ENCODE measurements around the gene IPCEF1. TPM values are rescaled to one million over a fixed set of nuclear protein-coding genes. Genes with fewer than 3 reads are reported as not detected.

IPCEF1 gene
- total and polyA plus RNA-seq, 5 donors, result 0.07 to 1.8 (median 1.1) TPM

DNA sequence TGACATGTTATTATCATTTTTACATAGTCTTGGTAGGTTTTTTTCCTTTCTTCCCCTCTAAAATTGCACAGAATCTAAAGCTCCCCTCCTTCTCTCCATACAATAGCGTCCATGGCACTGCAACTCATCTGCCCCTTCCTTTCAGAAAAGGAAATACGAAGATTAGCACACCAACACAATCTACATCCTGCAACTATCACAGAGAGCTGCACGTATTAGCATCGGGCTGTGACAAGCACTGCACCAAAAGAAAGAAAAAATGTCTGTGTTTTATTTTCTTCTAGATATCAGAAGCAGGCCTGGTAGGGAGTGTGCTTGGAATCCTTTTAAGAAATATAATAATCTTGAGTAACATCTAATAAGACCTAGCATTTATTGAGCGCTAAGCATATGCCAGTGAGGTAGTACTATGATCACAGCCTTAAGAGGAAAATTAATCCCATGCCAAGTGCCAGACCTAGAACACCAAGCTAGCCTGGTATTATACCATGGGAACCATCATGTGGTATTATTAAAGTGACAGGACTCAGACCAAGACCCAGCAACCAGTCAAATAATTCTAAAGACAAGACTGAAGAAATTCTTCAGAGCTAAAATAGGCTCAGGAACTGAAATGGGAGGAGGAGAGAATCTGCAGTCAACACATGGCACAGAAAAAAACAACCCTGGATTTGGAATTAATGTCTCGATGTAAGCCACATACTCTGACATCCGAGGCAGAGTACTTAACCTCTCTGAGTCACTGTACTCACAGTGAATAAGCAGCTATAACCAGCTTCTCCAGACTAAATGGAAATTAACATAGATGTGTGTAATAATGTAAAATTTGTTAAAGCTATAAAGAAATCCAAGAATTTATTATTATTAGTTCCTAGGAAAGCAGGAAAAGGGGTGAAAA is 124.3 kb downstream of the IPCEF1 start:
- Histone ChIP-seq H3K4me1 (ENCODE audit: control insufficient read depth, insufficient read depth, low read length) (no peaks in the 10 kb centered on the region), H3K4me3 (ENCODE audit: low read length) (no peak overlapping the region), H3K27me3 (ENCODE audit: control insufficient read depth, insufficient read depth) (no peaks in the 10 kb centered on the region), H3K9me3 (ENCODE audit: control insufficient read depth, low read length) (no peaks in the 10 kb centered on the region), H3K27ac (ENCODE audit: low read length) (no peak overlapping the region)
- DNase-seq (no peak), ATAC-seq (no peak)
- intact Hi-C loops (cut with DNase I), result no loop called here
- 58% methylated on average over 7 of the region's 7 CpGs for WGBS

DNA sequence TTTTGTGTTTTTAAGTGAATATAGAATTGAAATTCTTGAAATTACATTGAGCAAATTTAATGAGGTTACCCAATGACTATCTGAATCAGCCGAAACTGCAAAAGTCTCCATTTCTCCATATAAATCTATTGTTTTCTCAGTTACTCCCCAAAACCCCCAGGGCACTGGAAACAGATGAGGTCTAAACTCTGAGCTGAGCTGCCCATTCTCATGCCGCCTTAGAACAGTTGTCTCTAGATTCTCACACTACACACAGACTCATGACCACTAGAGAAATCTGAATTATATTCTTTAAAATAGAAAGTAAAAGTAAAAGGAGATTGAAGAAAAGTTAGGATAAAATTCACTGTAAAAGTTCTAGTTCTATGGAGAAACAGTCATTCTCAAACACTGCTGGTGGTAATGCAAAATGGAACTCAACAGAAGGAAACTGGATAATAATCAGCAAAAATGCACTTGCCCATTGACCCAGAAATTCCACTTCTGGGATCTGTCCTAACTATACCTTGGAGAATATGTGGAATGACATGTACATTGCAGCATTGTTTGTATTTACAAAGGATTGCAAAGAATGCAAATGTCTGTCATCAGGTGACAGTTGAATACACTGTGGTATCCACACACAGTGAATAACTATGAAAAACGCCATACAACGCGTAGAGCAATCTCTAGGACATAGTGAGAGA is 125.5 kb downstream of the IPCEF1 start:
- Histone ChIP-seq H3K4me1 (ENCODE audit: control insufficient read depth, insufficient read depth, low read length) (no peaks in the 10 kb centered on the region), H3K27me3 (ENCODE audit: control insufficient read depth, insufficient read depth) (no peaks in the 10 kb centered on the region), H3K27ac (ENCODE audit: low read length) (no peak overlapping the region), H3K9me3 (ENCODE audit: control insufficient read depth, low read length) (no peaks in the 10 kb centered on the region), H3K4me3 (ENCODE audit: low read length) (no peak overlapping the region)
- WGBS, result 93% methylated on average over 5 of the region's 5 CpGs
- no peak for DNase-seq
- no peak for ATAC-seq
- intact Hi-C loops (cut with DNase I), result no loop called here

DNA sequence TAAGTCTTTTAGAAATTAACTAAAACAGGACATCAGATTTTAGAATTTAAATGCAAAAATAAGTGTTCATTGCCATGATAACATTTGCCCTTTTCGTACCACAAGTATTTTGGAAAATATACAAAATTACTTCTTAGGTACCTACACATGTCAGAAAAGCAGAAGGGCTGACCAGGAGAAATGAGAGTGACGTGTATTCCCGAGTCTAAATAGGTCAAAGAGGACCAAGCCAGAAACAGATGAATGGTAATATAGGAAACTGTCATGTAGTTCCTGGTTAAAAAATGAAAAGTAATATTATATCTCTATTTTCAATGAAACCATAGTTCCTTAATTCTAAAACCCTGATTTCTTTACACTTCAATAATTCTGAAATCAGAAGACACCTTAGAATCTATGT is 126.2 kb downstream of the IPCEF1 start:
- WGBS, result 87% methylated on average over 3 of the region's 3 CpGs
- Histone ChIP-seq H3K27me3 (ENCODE audit: control insufficient read depth, insufficient read depth) (no peaks in the 10 kb centered on the region), H3K27ac (ENCODE audit: low read length) (no peak overlapping the region), H3K4me1 (ENCODE audit: control insufficient read depth, insufficient read depth, low read length) (no peaks in the 10 kb centered on the region), H3K4me3 (ENCODE audit: low read length) (no peak overlapping the region), H3K9me3 (ENCODE audit: control insufficient read depth, low read length) (no peaks in the 10 kb centered on the region)
- intact Hi-C loops (cut with DNase I), result no loop called here
- DNase-seq (no peak), ATAC-seq (no peak)

DNA sequence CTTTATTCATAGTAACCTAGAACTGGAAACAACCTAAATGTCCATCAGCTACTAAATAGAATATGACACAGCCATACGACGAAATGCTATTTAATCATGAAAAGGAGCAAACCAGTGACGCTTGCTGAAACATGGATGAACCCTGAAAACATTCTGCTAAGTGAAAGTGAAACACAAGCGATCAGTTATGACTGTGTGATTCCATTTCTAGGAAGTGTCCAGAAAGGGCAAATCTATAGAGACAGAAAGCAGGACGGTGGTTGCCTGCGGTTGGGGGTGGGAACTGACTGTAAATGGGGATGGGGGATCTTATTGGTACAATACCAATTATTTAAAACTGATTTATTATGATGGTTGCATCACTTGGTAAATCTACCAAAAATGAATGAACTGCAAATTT is 126.8 kb downstream of the IPCEF1 start:
- H3K4me1 ChIP-seq (ENCODE audit: control insufficient read depth, insufficient read depth, low read length), result no peaks in the 10 kb centered on the region
- no peak overlapping the region for H3K4me3 ChIP-seq (ENCODE audit: low read length)
- intact Hi-C loops (cut with DNase I), result no loop called here
- no peak for ATAC-seq
- no peak overlapping the region for H3K27ac ChIP-seq (ENCODE audit: low read length)
- H3K9me3 ChIP-seq (ENCODE audit: control insufficient read depth, low read length), result no peaks in the 10 kb centered on the region
- no peaks in the 10 kb centered on the region for H3K27me3 ChIP-seq (ENCODE audit: control insufficient read depth, insufficient read depth)
- no peak for DNase-seq
- 80% methylated on average over 6 of the region's 6 CpGs for WGBS

DNA sequence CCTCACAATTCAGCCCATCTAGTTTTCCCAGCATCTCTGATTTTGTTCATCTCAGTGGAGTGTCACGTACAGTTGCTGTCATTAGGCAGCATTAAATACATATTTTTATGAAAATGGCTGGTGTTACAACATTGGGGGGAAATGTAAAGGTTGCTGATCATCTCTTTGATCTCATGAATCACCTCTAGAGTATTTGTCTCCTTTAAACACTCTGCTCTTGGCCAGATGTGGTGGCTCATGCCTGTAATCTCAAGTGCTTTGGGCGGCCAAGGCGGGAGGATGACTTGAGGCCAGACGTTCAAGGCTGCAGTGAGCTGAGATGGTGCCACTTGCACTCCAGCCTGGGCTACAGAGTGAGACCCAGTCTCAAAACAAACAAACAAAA is 128.1 kb downstream of the IPCEF1 start:
- no peak overlapping the region for H3K4me3 ChIP-seq (ENCODE audit: low read length)
- no peaks in the 10 kb centered on the region for H3K9me3 ChIP-seq (ENCODE audit: control insufficient read depth, low read length)
- DNase-seq, result no peak
- intact Hi-C loops (cut with DNase I), result no loop called here
- WGBS, result 82% methylated on average over 4 of the region's 4 CpGs
- no peaks in the 10 kb centered on the region for H3K4me1 ChIP-seq (ENCODE audit: control insufficient read depth, insufficient read depth, low read length)
- ATAC-seq, result no peak
- H3K27ac ChIP-seq (ENCODE audit: low read length), result no peak overlapping the region
- no peaks in the 10 kb centered on the region for H3K27me3 ChIP-seq (ENCODE audit: control insufficient read depth, insufficient read depth)

DNA sequence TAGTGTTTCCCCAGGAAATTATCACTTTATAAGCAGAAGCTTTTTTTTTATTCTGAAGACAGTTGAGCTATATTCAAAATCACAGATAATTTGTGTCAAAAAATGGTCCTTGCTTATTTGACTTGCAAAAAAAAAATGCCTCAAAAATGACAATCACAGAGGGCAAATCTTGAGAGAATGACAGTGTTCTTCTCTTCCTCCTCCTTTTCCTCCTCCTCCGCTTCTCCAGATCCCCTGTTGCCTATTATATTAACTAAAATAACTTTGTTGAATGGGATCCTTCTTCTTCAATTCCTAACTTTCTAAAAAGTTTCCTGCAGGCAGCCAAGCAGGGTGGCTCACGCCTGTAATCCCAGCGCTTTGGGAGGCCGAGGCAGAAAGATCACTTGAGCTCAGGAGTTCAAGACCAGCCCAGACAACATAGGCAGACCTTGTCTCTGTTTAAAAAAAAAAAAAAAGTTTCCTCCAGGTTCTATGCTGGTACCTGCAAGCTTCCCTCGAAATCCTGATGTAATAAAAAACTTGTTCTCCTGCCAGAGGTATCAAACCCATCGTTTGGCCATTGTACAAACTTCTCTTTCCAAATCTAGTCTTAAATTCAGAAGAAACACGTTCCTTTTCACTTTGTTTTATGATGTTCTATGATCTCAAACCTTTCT is 128.6 kb downstream of the IPCEF1 start:
- ATAC-seq (no peak), DNase-seq (no peak)
- Histone ChIP-seq H3K27ac (ENCODE audit: low read length) (no peak overlapping the region), H3K27me3 (ENCODE audit: control insufficient read depth, insufficient read depth) (no peaks in the 10 kb centered on the region), H3K4me3 (ENCODE audit: low read length) (no peak overlapping the region), H3K4me1 (ENCODE audit: control insufficient read depth, insufficient read depth, low read length) (no peaks in the 10 kb centered on the region), H3K9me3 (ENCODE audit: control insufficient read depth, low read length) (no peaks in the 10 kb centered on the region)
- intact Hi-C loops (cut with DNase I), result no loop called here
- 82% methylated on average over 7 of the region's 7 CpGs for WGBS

DNA sequence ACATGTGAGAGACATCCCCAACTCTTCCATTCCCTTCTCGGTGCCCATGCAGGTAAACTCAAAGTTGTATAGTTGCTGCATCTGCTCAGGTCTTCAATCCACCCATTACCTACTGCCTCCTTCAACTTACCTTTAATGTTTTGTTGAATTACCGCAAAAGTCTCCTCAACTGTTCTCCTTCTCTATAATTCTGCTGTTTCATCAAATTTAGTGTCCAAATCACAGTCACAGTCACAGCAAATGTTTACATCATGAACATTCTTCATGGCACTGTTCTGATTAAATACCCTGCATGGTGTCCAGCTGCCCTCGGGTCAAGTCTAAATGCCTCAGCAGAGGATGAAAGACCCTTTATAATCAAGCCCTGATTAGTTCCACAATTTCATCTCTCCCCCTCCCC is 130.1 kb downstream of the IPCEF1 start:
- DNase-seq (no peak), ATAC-seq (no peak)
- no peak overlapping the region for H3K4me3 ChIP-seq (ENCODE audit: low read length)
- H3K27ac ChIP-seq (ENCODE audit: low read length), result no peak overlapping the region
- WGBS, result 89% methylated on average over 3 of the region's 3 CpGs
- H3K4me1 ChIP-seq (ENCODE audit: control insufficient read depth, insufficient read depth, low read length), result no peaks in the 10 kb centered on the region
- H3K27me3 ChIP-seq (ENCODE audit: control insufficient read depth, insufficient read depth), result no peaks in the 10 kb centered on the region
- no peaks in the 10 kb centered on the region for H3K9me3 ChIP-seq (ENCODE audit: control insufficient read depth, low read length)
- intact Hi-C loops (cut with DNase I), result no loop called here

DNA sequence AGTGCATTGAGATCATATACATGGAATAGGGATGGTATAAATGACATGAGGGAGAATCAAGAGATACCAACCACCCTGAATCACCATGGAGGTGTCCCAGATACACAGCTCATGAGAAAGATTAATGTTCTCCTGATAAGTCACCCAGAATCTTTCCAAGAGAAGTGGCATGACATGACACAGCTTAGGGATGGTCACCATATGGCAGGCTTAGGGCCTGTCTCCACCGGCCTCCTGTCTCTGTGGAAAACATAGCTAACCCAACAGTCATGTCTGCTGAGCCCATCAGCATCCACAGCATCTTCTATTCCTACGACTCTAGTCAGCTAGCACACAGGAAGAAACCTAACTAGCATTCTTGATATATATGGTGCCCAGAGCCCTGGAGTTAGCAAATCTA is 133.3 kb downstream of the IPCEF1 start:
- DNase-seq (no peak), ATAC-seq (no peak)
- no peaks in the 10 kb centered on the region for H3K9me3 ChIP-seq (ENCODE audit: control insufficient read depth, low read length)
- no peaks in the 10 kb centered on the region for H3K27me3 ChIP-seq (ENCODE audit: control insufficient read depth, insufficient read depth)
- H3K4me3 ChIP-seq (ENCODE audit: low read length), result no peak overlapping the region
- no peak overlapping the region for H3K27ac ChIP-seq (ENCODE audit: low read length)
- whole genome bisulfite sequencing, result 86% methylated on average over 2 of the region's 2 CpGs
- no peaks in the 10 kb centered on the region for H3K4me1 ChIP-seq (ENCODE audit: control insufficient read depth, insufficient read depth, low read length)
- intact Hi-C loops (cut with DNase I), result no loop called here

DNA sequence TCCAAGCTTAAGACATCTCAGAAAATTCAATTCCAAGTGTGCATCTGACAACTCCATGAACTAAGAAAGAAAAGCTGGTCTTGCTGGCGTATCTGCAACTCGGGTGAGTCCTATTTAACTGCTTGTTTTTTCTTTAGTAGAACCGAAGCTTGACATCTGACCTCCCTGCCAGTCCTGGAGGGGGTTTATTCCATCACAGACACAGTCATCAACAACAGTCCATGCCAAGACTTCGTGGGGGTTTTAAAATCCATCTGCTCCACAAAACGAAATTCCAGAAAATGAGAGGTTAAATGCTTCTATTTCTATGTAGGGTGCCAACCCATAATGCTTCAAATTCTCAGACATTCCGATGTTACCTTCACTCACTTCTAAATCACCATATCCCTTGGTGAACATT is 133.9 kb downstream of the IPCEF1 start:
- intact Hi-C loops (cut with DNase I), result no loop called here
- WGBS, result 73% methylated on average over 6 of the region's 6 CpGs
- Histone ChIP-seq H3K27me3 (ENCODE audit: control insufficient read depth, insufficient read depth) (no peaks in the 10 kb centered on the region), H3K4me3 (ENCODE audit: low read length) (no peak overlapping the region), H3K27ac (ENCODE audit: low read length) (no peak overlapping the region), H3K4me1 (ENCODE audit: control insufficient read depth, insufficient read depth, low read length) (no peaks in the 10 kb centered on the region), H3K9me3 (ENCODE audit: control insufficient read depth, low read length) (no peaks in the 10 kb centered on the region)
- ATAC-seq (no peak), DNase-seq (no peak)

DNA sequence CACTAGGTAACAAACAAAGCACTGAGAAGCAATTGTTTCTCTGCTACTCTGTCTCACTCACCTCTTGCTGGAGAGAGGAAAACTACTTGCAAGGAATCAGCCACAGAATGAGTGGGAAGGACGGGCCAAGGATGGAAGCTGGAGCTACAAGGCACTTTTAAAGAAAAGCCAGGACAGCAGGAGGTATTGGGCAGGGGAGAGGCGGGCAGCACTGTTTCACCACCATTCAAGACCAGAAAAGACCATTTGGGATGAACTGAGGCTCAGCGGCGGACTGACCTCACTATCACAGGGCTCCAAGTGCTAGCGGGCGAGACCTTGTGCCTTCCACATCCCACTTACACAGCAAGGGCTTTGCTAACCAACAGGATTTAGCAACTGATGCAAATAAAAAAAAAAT is 137.4 kb downstream of the IPCEF1 start:
- Histone ChIP-seq H3K27ac (ENCODE audit: low read length) (no peak overlapping the region), H3K9me3 (ENCODE audit: control insufficient read depth, low read length) (no peaks in the 10 kb centered on the region), H3K4me3 (ENCODE audit: low read length) (no peak overlapping the region), H3K4me1 (ENCODE audit: control insufficient read depth, insufficient read depth, low read length) (no peaks in the 10 kb centered on the region), H3K27me3 (ENCODE audit: control insufficient read depth, insufficient read depth) (no peaks in the 10 kb centered on the region)
- intact Hi-C loops (cut with DNase I), result no loop called here
- ATAC-seq (no peak), DNase-seq (no peak)
- 91% methylated on average over 6 of the region's 6 CpGs for WGBS

DNA sequence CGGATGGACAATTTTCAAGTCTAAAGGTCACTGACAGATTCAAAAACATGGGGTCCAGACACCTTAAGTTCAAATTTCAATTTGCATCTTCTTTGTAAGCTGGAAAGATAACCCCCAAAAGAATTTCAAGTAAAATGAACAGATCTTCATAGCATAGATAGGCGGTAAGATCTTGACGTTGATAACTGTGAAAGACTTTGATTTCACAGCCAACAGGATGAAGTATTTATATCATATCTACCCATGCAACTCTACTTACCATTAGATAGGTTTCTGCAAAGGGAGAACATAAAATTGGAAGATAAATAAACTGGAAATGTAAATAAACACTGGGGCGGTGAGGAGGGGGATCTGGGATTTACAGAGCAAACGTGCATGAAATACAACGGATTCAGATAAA is 137.8 kb downstream of the IPCEF1 start:
- Histone ChIP-seq H3K4me1 (ENCODE audit: control insufficient read depth, insufficient read depth, low read length) (no peaks in the 10 kb centered on the region), H3K9me3 (ENCODE audit: control insufficient read depth, low read length) (no peaks in the 10 kb centered on the region), H3K27ac (ENCODE audit: low read length) (no peak overlapping the region), H3K27me3 (ENCODE audit: control insufficient read depth, insufficient read depth) (no peaks in the 10 kb centered on the region), H3K4me3 (ENCODE audit: low read length) (no peak overlapping the region)
- 76% methylated on average over 6 of the region's 6 CpGs for WGBS
- ATAC-seq (no peak), DNase-seq (no peak)
- intact Hi-C loops (cut with DNase I), result no loop called here
